HG03342 (cell line): ENCODE data around the gene ALPL.

ENCODE experiments used
- ATAC-seq: cut with Tn5 transposase; IDR thresholded peaks from one replicate; pipeline ENCODE4 v1.9.1; 2021; ENCODE audit warnings: mild to moderate bottlenecking, moderate library complexity; ENCODE audit not compliant: unreplicated experiment

ALPL gene

DNA sequence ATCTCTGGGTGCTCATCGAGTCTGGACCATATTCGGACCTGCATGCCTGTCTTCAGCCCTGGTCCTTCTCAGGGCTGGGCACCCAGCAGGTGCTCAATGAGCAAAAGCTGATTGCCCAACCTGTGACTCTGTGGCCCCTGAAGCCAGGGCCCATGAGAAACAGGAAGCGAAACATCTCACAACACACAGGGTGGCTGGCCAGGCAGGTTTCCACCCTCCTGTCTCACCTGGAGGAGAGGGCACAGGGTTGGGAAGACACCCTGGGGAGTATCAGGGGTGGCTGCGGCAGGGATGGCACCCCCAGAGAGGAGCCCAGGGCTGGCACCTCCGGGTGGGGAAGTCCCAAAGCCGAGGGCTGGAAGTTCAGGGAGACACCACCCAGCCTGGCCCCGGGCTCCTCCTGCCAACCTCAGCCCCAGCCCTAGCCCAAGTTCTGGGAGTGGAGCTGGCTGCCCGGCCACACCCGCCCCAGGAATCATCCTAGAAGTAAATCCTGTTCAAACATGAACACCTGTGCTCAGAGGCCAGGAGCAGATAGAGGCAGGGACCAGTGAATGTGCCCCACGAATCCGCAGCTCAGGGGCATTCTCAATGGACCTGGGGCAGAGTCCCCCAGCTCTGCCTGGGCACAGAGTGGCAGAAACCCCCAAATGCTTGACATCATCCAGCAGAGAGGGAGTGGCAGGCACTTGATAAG is 105.3 kb downstream of the ALPL start:
- no peak for ATAC-seq

DNA sequence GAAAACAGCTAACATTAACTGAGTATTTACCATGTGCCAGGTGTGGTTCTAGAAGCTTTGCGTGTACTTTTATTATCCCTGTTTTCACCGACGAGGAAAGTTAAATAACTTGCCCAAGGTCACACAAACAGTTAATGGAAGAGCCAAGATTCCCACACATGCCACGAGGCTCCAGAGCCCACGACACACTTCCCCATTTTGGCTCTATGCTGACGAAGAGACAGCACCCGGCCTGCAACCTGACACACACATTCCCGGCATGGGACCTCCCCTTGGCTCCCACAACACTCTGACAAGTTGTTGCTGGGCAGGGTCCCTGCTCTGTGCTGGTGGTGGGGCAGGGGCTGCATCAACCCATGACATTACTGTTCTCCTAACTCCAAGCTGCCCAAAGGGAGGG is 107.1 kb downstream of the ALPL start:
- ATAC-seq, result no peak

DNA sequence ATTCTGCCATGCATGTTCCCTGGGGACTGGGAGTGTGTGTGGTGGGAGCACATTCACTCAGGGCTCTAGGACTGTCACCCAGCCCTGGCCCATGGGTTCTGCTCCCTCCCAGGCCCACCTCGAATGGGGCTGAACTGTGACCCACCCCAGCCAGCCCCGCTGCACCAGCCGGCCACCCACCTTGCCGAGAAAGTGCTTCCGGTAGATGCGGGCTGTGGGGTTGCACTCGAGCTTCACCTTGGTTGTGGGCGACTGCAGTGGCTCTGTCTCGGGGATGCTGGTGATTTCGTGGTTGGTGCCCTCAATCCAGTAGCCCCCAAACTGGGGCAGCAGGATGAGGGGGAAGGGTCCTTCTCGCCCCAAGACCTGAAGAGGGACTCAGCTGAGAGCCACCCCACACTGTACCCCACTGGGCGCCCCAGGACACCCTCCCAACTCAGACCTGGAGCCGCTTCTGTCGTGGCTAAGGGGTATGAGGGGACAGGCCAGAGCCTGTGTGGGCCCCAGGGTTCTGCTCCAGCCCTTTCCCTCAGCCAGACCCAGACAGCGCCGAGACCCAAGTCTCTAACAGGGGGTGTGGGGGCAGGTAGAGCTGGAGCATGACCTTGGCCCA is 108.0 kb downstream of the ALPL start:
- no peak for ATAC-seq

DNA sequence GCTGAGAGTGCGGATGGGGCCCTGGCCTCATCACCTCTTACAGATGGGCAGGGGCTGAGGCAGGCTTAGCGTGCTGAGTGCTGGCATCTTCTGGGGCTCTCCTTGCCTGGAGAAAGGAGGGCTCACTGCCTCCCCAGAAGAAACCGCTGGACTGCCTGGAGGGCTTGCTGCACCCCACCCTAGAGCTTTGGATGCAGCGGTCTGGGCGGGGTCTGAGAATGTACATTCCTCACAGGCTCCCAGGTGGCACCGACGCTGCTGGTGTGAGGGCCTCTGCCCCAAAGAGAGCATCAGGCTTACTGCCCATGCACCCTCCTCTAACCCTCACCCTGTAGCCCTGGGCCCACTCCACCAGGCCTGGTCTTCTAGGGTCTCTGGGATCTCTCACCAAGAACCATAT is 108.8 kb downstream of the ALPL start:
- no peak for ATAC-seq

DNA sequence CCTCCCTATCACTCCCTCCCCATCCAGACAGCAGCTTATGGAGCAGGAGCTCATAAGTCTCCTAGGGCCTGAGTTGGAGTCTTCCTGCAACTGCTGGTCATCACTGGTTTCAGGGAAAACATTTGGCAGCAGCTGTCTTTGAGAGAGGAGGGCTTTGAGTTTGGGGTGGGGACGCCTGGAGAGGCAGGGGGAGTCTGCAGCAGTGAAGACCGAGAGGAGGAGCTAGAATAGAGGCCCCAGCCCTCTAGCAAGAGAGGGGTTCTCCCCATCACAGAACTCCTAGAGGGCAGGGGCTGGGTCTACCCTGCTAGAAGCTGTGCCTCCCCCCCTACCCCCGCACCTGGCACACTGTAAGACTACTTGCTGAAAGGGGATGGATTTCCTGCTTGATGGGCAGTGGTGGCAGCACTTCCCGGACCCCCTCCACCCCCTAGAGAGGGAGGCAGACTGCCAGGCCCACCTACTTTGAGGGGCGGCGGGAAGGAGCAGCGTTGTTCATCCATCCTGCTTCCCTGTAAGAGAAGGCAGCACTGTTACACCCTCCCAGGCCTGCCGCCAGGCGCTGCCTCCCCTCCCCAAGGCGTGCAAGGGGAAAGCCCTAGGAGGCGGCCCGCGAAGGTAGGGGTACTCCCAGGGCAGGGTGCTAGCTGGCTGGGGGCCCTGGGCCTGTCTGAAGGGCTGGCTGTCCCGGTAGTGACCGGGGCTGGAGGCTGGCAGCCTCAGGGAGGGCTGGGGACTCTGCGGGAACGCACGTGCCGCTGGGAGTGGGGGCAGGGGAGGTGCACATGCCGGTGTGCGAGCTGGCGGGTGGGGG is 109.5 kb downstream of the ALPL start:
- no peak for ATAC-seq

DNA sequence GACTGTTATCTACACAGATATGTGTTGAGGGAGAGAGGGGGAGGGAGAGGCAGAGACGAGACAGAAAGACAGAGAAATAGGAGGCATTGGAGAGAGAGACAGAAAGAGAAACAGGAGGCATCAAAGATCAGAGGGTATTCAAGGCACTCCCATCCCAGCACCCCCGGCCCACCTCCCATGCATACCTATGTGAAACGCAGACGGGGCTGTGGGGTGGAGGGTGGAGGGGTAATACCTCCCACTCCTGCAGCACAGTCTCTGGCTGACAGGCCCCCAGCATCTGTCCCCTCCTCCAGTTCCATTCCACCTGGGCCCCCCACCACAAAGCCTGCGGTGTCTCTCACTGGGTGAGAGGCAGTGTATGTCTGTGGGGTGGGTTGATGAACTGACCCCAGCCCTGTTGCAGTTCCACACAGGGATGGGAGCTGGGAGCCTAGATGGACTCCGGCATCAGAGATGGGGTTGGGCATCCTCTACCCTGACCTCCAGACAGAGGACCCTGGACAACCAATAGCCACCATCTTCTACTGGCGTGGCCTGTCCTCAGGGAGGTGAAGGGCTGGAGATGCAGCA is 110.2 kb downstream of the ALPL start:
- ATAC-seq, result no peak

DNA sequence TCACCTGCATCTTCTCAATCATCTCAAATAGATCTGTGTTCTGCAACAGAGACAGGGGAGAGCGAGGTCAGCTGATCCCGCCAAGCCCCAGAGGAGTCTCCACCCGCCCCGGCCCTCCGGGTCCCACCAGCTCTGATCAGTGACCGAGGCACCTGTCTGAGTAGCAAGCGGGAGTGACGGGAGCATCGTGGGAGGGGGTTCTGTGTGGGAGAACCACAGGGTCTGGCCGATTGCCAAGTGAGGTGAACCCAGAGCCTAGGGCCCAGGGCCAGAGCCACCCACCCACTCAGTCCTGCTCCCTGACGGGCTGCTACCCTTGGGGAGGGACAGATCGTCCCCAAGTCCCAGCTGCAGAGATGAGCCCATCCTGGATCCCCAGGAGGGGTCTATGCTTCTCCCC is 110.8 kb downstream of the ALPL start:
- ATAC-seq, result no peak

DNA sequence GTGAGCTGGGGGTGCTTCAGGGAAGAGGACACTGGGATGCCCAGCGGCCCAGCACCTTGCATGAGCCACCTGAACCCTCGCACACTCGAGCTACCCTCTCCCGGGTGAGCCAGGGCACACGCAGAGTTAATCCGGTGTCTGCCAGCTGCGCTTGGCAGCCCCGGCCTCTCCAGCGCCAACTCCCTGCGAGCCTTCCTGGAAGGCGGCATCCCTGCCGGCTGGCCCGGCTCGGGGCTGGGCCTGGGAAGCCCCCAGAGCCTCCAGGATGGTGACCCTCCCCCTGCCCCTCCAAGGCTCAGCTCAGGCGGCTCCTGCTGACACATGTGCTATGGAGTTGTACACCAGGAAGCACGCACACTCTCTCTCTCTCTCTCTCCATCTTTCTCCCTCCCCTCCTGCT is 111.3 kb downstream of the ALPL start:
- ATAC-seq, result no peak

DNA sequence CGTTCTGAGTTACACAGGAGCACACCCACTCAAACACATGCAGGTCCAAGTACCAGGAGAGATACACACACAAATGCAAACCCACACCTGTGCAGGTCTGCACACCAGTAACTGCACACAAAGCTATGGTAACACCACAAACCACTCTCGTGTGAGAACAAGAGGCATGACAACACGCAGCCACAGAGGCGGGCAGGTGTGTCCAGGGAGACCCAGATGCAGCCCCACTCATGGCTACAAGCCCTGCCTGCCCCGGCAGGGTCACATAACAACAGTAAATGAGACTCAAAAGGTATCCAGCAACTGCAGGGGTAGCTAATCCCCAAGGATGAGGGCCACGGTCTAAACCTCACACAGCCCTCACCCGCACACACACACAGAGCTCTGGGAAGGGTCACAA is 111.8 kb downstream of the ALPL start:
- no peak for ATAC-seq

DNA sequence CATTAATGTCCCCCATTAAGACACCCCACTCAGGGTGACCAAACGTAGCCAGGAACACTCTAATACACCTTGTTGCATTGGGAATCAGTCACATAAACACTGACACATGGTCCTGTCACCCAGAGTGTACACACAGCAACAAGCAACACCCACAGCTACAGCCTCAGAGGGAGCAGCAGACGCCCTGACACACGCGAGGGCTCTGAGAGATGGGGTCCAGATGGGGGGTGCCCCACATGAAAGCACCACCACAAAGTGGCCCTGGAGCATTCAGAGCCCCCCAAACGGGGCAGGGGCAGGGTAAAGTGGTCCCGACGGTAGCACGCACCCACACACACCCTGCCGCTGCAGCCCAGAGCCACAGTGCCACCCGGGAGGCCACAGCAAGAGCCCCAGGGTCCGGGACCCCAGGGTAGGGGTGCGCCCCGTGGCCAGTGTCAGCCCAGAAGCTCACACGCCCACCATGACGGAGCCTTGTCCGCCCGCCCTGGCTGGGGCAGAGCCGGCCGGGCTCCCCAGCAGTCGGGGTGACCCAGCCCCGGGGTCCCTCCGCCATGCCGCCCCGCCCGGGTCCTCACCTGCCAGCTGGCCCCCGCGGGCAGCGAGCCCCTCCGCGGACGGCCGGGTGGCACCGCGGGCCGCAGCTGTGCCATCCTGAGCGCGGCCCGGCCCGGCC is 112.7 kb downstream of the ALPL start:
- no peak for ATAC-seq

DNA sequence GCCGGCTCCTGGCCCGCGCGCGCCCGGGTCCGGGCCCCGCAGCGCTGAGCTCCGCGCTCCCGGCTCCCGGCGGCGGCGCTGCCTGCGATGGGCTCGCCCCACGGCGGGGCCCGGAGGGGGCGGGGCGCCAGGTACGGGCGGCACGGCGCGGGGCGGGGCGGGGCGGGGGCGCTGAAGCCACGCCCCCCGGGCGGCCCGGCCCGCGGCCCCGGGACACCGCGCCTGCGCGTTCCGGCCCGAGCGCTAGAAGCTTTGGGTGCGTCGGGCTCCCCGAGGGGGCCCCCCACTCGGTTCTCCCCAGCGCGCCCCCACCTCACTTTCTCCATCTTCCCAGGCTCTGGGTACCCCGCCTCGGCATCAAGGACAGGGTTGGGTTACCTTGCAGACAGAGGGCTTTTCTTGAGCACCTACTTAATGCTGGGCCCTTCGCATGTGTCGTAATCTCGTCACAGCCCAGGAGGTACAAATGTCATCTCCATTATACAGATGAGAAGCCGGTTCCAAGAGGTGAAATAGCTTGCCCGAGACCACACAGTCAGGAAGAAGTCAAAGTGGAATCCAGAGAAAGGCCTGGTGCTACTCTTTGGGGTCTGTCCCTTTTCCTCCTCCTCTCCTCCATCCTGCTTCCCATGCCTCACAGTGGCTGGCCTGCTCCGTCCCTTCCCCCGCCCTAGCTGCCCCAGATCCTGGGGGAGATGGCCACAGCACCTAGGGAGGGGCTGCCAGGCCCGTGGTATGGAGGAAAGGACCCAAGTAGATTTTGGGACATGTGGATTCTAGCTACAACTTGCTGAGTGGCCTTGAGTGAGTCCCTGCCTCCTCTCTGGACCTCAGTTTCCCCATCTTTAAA is 113.5 kb downstream of the ALPL start:
- no peak for ATAC-seq

DNA sequence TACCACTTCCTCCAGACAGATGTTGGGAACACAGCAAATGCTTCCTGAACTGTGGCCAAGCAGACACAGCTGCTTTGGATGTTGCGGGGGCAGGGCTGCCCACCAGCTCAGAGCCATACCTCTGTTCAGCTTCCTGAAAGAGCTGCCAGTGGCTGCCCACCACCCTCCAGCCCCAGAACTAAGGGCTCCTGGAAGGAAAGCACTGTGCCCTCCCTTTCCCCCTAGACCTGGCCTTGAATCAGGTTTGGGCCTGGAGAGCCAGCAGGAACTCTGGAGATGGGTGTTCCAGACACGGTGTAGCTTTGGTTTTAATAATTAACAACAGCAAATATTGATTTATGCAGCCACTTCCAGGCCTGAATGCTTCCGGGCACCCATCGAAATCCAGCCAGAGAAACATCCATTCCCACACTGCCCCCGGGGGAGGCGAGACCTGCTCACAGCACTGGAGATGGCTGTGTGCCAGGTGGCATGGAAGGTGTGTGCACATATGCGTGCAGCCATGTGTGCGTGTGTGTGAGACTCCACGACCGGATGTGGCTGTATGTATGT is 114.3 kb downstream of the ALPL start:
- no peak for ATAC-seq

DNA sequence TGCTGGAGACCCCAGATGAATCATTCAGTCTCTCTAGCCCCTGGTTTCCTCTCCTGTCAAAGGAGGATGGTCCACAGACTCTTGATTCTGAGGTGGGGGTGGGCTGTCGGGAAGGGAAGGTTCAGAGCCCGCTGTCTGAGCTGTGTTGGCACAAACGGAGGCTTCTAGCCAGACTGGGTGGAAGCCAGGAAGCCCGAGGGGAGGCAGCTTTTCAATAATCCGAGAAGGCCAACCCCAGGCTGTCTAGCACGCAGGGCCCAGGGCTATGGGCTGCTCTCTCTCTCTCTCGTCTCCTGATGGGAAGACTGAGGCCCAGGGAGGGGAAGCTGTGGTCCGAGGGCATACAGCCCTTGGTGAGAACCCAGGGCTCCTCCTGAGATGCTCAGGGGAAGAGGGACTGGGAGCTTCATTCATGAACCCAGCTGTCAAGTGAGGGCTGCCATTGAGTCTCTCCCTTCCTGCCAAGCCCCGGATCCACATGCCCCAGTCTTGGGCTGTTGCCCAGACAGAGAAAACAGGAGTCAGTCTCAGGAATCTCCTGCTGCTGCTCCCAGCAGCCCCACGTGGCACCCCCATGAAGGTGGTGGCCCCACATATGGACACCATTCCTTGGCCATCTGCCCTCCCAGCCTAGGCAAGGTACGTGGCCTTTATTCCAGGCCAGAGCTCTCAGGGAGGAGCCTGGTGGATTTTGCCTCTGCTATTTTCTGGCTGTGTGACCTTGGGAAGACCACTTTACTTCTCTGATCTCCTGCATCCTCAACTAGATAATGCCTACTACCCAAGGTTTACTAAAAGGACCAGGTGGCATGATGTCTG is 115.6 kb downstream of the ALPL start:
- no peak for ATAC-seq

DNA sequence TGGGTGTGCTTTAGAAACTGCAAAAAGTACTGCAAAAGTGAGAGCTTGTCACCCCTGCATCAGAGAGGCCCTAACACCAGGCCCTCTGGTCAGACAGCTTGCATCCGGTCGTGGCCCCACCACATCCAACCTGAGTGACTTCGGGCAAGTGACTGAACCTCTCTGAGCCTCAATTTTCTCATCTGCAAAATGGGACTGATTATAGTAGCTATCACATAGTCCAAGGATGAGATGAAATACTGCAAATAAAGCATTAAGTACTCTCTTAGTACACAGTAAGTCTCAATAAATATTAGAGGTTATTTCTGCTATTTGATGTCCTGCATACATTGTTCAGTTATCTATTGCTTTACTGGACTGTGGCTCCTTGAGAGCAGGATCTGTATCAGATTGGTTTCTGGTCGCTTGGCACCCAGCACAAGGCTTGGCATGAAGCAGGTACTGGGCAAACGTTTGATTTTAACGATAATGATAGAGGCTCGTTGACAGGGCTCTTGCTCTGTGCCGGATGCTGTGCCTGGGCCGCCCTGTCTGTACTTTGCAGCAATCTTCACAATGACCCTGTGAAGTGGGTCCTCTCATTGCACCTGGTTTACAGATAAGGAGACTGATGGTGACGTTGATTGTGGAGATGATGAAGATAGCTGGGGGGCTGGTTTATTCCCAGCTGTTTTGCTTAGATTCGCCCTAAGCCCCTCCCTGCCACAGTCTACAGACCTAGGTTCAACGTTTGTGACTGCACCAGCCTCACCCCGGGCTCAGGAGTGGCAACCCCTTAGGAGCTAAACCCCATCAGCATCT is 116.4 kb downstream of the ALPL start:
- ATAC-seq, result no peak

DNA sequence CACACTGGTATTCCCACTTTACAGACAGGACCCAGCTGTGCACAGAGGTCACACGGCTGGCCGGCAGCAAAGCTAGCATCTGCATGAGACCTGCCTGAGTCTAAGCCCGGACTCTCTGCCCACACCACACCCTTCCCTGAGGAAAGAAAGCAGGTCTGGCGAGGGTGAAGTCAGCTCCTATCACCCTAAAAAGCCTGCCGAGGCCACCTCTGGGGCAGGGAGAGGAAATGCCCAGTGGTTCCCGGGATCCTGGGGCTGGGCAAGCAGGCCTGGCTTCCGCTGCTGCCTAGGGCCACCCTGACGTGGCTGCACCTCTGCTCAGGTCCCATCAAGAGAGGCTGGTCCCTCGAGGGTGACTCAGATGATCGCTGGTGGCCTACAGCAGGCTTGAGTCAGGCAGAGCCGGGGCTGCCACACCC is 117.7 kb downstream of the ALPL start:
- no peak for ATAC-seq
